ENCODE data around the gene KRT14.
"Not testable (repeated sequence)": the region's sequence is repeated elsewhere in the genome, so short reads cannot be mapped to it uniquely, and the experiment has no call there.

The KRT14 gene

GRCh38 chr17:41548844-41549595, 37.7 kb downstream of the KRT14 start:
- DNase-seq (ENCODE audit: low read depth in 2 of 2, low spot score in 1 of 2), result peak; percentile 52 to 63

DNA sequence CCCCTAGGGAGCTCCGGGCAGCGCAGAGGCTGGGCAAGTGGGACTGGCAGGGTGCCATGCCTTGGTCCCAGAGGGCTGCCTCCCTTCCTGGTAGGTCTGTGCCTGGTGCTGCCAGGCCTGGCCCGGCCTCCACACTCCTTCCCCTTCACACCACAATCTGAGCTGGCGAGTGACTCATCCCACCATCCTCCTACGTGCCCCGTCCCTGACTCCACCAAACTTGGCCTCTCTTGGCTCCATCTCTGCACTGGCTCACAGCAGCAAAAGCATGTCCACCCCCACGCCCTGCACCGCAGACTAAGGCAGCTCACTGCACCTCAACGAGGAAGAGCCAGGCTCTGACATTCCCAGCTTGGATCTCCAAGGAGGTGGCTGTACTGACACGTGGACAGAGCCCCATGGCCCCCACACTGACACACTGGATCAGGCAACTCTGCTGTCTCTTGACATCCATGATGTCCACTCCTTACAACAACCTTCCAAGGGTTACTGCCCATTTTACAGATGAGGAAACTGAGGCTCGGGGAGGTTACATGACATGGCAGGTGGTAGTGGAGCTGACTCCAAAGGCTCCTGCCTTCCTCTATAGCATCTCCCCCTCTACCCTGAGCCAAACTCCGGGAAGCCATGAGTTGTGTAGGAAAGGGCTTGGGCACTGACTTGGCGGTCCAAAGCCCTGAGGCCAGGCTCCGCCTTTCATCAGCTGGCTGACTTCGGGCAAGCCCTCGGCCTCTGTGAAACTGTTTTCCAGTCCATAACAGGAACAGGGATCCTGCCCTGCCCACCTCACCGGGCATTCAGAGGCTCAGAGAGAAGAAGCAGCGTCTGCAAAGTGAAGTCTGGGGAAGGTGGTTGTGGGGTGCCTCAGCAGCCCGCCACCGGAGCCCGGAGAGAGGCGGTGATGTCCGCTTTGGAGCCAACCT, 38.5 kb downstream of the KRT14 start:
- DNase-seq (ENCODE audit: low read depth in 2 of 2, low spot score in 1 of 2), result no peak

DNA sequence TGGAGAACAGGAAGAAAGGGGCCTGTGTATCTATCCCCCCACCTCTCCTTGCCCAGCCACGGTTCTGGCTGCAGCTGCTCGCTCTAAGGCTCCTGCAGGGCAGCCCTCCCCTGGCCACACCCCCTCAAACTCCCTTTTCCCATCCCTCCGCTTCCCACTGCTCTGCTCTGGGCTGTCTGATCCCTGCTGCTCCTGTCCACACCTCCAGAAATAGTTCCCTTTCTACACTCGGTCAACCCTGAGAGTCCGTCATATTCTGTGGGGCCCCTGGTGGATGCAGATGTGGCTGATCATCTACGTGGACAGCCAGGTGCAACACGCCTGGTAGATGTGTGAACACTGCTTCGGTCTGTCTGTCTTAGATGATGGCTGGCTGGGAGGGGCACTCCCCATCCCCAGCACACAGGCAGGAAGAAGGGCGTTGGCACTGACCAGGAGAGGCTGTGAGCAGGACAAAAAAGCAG, 39.3 kb downstream of the KRT14 start:
- no peak for DNase-seq (ENCODE audit: low read depth in 2 of 2, low spot score in 1 of 2)

GRCh38 chr17:41546819-41547218, 39.9 kb downstream of the KRT14 start:
- no peak for DNase-seq (ENCODE audit: low read depth in 2 of 2, low spot score in 1 of 2)

DNA sequence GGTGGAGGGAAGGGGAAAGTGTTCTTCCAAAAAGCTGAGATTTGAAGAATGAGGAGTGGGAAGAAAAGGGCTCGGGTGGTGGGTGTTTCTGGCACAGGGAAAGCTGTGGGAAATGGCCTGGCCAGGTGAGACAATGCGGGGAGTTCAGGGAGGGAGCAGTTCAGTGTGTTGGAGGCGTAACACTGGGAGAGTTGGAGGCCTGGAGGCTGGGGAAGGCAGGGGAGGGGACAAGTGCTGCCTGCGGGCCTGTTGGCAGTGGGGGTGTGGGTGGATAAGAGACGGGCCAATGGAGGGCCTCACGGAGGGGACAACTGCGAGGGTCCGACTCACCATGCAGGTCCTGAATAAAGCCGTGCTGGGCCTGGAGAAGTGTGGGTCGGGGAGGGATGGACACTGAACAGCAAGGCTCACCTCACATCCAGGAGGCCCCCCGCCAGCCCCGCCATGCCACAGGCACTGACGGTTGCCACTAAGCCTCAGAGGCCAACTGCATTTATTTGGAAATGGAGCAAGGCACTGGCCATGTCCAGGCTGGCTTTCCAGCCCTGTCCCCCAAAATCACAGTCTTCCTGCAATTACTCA, 40.8 kb downstream of the KRT14 start:
- DNase-seq (ENCODE audit: low read depth in 2 of 2, low spot score in 1 of 2), result no peak

DNA sequence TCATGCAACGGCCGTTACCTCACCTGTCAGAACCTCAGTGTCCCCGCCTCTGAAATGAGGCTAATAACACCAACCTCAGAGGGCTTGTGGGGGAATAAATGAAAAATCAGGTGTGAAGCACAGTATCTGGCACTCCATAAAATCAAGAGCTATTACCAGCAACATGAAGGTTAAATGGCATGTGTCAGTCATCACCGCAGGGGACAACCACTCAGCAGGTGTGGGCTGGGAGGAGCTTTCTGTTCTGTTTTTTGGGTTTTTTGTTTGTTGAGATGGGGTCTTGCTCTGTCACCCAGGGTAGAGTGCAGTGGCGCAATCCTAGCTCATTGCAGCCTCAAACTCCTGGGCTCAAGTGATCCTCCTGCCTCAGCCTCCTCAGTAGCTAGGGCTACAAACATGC, 41.8 kb downstream of the KRT14 start:
- DNase-seq (ENCODE audit: low read depth in 2 of 2, low spot score in 1 of 2), result no peak

DNA sequence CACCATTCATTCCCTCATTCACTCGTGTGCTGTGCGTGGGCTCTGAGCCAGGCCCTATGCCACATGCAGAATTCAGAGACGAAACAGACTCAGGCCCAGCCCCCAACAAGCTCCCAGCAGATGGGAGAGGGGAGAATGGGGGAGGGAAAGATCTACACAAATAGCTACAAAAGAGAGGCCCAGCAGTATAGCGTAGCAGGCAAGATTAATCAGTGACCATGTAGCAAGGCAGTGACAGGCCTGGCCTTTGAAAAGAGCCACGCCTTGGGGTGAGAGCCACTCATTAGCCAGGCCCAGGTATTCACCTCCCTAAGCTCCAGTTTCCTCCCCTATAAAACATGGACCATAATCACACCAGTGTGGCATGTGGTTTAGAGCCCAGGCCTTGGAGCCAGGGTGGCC, 42.2 kb downstream of the KRT14 start:
- DNase-seq (ENCODE audit: low read depth in 2 of 2, low spot score in 1 of 2), result no peak

- DNase-seq (ENCODE audit: low read depth in 2 of 2, low spot score in 1 of 2), result not testable (repeated sequence)
Measured at GRCh38 chr17:41542786-41543185, 43.9 kb downstream of the KRT14 start.

DNA sequence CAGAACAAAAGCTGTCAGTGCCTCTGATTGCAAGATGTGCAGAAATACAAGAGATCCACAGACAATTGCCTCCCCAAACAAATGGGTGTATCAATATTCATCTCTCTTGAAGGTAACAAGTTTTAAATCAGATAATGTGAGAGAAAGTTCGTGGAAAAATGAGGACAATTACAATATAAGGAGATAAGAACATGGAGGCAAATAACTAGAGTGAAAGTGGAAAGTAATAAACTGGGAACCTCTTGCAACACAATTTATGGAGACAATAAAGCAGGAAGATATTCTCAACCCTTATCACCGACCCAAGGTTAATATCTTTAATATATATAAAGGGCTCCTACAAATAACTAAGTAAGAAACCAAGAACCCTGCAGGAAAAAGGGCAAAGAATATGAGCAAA, 44.3 kb downstream of the KRT14 start:
- DNase-seq (ENCODE audit: low read depth in 2 of 2, low spot score in 1 of 2), result no peak

- no peak for DNase-seq (ENCODE audit: low read depth in 2 of 2, low spot score in 1 of 2)
Measured at GRCh38 chr17:41540921-41541625, 45.6 kb downstream of the KRT14 start.

DNA sequence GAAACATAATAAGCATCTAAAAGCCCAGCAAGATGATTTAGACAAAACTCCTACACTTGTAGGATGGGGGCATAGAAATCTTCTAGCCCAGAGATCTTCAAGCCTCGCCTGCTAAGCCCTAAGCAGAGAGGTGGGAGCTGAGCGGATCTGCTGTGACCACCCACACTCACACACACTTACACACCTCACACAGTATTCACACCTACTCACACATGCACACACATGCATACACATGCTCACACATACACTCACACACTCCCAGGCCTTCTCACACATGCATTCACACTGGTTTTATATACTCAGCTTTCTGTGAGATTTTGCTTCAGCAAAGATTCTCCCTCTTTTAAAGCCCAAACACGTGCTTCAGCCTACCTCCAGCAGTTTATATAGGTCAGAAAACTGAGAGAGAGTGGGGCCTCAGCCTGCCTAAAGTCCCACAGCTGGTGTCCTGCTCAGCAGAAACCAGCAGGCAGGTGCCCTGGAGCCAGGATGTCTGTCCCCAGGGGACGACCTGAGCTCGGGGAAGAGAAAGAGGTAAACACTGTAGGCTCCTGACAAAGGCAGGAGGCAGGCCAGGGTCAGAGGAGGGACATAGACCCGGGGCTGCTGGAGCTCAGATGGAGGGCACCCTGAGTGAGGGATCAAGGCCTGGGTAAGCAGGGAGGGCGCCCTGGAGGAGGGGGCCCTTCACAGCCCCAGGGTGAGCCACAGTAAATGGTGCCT, 46.6 kb downstream of the KRT14 start:
- no peak for DNase-seq (ENCODE audit: low read depth in 2 of 2, low spot score in 1 of 2)

- no peak for DNase-seq (ENCODE audit: low read depth in 2 of 2, low spot score in 1 of 2)
Measured at GRCh38 chr17:41539071-41539492, 47.6 kb downstream of the KRT14 start.

DNA sequence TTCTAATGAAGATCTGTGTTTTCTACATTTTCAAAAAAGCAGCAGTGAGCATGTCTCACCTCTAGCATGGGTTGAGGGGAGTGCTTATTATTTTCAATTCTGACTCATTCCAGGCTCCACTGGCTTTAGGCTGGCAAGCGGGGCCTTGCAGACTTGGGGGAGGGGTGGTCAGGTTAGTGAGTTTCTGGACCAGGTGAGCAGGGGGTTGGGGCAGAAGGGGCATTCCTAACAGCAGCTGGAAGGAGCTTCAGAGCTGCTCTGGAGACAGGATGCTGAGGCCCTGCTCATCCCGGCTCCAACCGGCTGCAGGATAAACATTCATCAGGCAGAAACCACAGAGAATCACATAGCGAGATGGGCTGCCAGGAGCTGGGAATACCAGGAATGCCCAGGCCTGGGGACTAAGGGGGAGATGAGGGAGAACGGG, 48.1 kb downstream of the KRT14 start:
- no peak for DNase-seq (ENCODE audit: low read depth in 2 of 2, low spot score in 1 of 2)

DNA sequence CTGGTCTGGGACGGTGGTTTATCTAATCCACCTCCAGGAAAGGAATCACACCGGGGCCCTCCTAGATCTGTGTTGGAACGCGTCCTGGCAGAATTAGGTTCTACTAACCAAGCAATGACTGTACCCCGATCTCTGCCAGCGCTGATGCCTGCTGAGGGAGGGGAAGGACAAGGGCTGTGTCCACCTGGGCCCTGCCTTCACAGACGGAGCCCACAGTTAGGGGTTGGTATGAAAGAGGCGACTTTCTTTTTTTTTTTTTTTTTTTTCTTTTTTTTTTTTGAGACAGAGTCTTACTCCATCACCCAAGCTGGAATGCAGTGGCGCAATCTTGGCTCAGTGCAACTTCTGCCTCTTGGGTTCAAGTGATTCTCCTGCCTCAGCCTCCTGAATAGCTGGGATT, 48.7 kb downstream of the KRT14 start:
- DNase-seq (ENCODE audit: low read depth in 2 of 2, low spot score in 1 of 2), result no peak

DNA sequence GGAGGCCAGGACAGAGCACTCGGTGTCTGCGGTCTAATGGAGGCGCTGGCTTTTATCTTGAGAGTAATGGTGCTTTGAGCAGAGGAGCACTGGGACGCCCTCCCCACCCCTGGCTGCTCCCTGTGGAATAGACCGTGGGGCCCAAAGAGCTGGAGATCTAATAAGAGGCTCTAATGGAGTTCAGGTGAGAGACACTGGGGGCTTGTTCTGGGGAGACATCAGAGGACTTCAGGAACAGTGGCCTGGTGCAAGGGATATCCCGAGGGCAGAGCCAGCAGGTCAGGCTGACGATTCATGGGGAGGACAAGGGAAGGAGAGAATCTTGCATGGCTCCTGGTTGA, 49.1 kb downstream of the KRT14 start:
- no peak for DNase-seq (ENCODE audit: low read depth in 2 of 2, low spot score in 1 of 2)

GRCh38 chr17:41536741-41537613, 49.7 kb downstream of the KRT14 start:
- DNase-seq (ENCODE audit: low read depth in 2 of 2, low spot score in 1 of 2), result no peak

GRCh38 chr17:41535764-41536481, 50.8 kb downstream of the KRT14 start:
- DNase-seq (ENCODE audit: low read depth in 2 of 2, low spot score in 1 of 2), result no peak

- DNase-seq (ENCODE audit: low read depth in 2 of 2, low spot score in 1 of 2), result no peak
Measured at GRCh38 chr17:41534899-41535546, 51.7 kb downstream of the KRT14 start.

Measured in stimulated activated CD8-positive, alpha-beta memory T cell treated with anti-CD3 and anti-CD28 coated beads, Interleukin-4, amount 100 ng/mL, for 1 hour (primary cell).